ENCODE results near the gene SFSWAP.
"Not testable (repeated sequence)": the region's sequence is repeated elsewhere in the genome, so short reads cannot be mapped to it uniquely, and the experiment has no call there.

The SFSWAP gene

GRCh38 chr12:131806674-131807073 lies 95.8 kb downstream of the SFSWAP start:
- H3K36me3 ChIP-seq, result peaks cover 12 to 13% (median 12%) of the 10 kb centered on the region in 3 donors
- no peak overlapping the region for H3K4me3 ChIP-seq
- DNase-seq, result no peak
- TF ChIP-seq, protein P1, sequence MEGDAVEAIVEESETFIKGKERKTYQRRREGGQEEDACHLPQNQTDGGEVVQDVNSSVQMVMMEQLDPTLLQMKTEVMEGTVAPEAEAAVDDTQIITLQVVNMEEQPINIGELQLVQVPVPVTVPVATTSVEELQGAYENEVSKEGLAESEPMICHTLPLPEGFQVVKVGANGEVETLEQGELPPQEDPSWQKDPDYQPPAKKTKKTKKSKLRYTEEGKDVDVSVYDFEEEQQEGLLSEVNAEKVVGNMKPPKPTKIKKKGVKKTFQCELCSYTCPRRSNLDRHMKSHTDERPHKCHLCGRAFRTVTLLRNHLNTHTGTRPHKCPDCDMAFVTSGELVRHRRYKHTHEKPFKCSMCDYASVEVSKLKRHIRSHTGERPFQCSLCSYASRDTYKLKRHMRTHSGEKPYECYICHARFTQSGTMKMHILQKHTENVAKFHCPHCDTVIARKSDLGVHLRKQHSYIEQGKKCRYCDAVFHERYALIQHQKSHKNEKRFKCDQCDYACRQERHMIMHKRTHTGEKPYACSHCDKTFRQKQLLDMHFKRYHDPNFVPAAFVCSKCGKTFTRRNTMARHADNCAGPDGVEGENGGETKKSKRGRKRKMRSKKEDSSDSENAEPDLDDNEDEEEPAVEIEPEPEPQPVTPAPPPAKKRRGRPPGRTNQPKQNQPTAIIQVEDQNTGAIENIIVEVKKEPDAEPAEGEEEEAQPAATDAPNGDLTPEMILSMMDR (IDR thresholded peaks at IDR 0.05), result no peak
- intact Hi-C loops (cut with DNase I; ENCODE audit: low total_unique reads), result no loop called here
- peaks cover 0 to 5% (median 0%) of the 10 kb centered on the region in 4 donors for H3K4me1 ChIP-seq
- no peak overlapping the region for H3K27ac ChIP-seq
- H3K27me3 ChIP-seq, result no peaks in the 10 kb centered on the region
- H3K9me3 ChIP-seq, result no peaks in the 10 kb centered on the region

DNA sequence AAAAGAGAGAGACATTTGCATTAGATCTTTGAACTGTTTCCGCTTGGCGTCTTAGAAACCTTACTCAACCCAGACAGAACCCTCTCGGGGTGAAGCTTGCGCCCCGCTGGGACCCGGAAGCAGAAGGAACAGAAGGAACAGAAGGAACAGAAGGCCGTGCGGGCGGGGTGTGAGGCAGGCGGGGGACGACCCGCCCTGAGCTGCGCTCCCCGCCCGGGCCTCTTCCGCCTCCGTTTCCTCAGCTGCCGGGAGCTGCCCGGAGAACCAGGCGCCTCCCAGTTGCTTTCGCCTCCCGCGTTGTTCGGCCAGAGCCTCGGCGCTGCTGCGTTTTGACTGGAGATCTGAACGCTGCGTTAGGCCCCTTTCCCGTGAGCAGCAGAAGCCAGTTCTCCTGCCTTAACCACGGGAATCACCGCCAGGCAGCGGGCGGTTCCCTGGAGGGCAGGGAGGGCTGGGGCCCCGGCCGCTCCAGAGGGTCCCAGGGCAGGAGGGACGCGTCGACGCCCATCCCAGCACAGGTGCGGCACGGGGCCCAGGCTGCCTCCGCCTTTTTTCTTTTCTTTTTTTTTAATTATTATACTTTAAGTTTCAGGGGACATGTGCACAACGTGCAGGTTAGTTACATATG lies 98.0 kb downstream of the SFSWAP start:
- H3K4me3 ChIP-seq, result no peak overlapping the region
- no peak for DNase-seq
- TF ChIP-seq, protein P1 (IDR thresholded peaks at IDR 0.05), result no peak
- no peak overlapping the region for H3K27ac ChIP-seq
- peaks cover 0 to 8% (median 7%) of the 10 kb centered on the region in 3 donors for H3K9me3 ChIP-seq
- intact Hi-C loops (cut with DNase I; ENCODE audit: low total_unique reads), result no loop called here
- H3K4me1 ChIP-seq, result peaks cover 0 to 4% (median 0%) of the 10 kb centered on the region in 4 donors
- H3K27me3 ChIP-seq, result no peaks in the 10 kb centered on the region
- H3K36me3 ChIP-seq, result no peaks in the 10 kb centered on the region

DNA sequence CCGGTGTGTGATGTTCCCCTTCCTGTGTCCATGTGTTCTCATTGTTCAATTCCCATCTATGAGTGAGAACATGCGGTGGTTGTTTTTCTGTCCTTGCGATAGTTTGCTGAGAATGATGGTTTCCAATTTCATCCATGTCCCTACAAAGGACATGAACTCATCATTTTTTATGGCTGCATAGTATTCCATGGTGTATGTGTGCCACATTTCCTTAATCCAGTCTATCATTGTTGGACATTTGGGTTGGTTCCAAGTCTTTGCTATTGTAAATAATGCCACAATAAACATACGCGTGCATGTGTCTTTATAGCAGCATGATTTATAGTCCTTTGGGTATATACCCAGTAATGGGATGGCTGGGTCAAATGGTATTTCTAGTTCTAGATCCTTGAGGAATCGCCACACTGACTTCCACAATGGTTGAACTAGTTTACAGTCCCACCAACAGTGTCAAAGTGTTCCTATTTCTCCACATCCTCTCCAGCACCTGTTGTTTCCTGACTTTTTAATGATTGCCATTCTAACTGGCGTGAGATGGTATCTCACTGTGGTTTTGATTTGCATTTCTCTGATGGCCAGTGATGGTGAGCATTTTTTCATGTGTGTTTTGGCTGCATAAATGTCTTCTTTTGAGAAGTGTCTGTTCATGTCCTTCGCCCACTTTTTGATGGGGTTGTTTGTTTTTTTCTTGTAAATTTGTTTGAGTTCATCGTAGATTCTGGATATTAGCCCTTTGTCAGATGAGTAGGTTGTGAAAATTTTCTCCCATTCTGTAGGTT lies 98.8 kb downstream of the SFSWAP start:
- H3K9me3 ChIP-seq; H3K36me3 ChIP-seq; H3K4me1 ChIP-seq; H3K4me3 ChIP-seq; DNase-seq; intact Hi-C loops (cut with DNase I; ENCODE audit: low total_unique reads); H3K27me3 ChIP-seq; H3K27ac ChIP-seq: not testable (repeated sequence)

- Histone ChIP-seq H3K36me3 (no peaks in the 10 kb centered on the region), H3K27ac (no peak overlapping the region), H3K27me3 (no peaks in the 10 kb centered on the region), H3K4me3 (no peak overlapping the region), H3K4me1 (no peaks in the 10 kb centered on the region), H3K9me3 (peaks cover 0 to 8% (median 7%) of the 10 kb centered on the region in 3 donors)
- TF ChIP-seq, protein P1 (IDR thresholded peaks at IDR 0.05), result no peak
- no peak for DNase-seq
- intact Hi-C loops (cut with DNase I; ENCODE audit: low total_unique reads), result no loop called here
Measured at GRCh38 chr12:131810726-131811125, 99.8 kb downstream of the SFSWAP start.

DNA sequence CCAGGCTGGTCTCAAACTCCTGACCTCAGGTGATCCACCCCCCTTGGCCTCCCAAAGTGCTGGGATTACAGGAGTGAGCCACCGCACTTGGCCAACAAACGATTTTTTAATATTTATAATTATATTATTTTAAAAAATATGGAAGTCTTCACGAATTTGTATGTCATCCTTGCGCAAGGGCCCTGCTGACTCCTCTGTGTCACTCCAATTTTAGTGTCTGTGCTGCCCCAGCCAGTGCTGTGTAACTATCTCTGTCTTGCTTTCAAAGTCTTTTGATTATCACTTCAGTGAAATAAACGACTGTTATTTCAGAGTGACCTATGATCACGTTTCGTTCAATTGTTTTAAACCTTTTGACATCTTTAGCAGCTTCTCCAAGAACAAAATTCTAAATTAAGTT lies 104.2 kb downstream of the SFSWAP start:
- TF ChIP-seq, protein P1 (IDR thresholded peaks at IDR 0.05), result no peak
- Histone ChIP-seq H3K4me1 (no peaks in the 10 kb centered on the region), H3K27ac (no peak overlapping the region), H3K4me3 (no peak overlapping the region), H3K36me3 (no peaks in the 10 kb centered on the region), H3K9me3 (peaks cover 0 to 8% (median 7%) of the 10 kb centered on the region in 3 donors), H3K27me3 (no peaks in the 10 kb centered on the region)
- intact Hi-C loops (cut with DNase I; ENCODE audit: low total_unique reads), result no loop called here
- DNase-seq, result no peak

DNA sequence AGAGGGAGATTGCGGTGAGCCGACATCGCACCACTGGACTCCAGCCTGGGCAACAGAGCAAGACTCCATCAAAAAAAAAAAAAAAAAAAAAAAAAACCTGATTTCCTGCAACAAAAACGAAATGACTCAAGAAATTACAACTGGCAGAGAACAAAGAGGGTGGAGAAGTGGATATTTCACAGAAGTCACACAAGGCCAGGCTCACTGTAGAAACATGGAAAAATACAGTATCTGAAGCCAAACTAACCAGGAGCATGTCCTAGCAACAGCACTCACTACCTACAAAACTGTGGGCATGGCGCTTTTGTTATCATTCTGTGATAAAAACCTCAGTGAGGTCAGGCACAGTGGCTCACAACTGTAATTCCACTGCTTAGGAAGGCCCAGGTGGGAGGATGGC lies 105.6 kb downstream of the SFSWAP start:
- Histone ChIP-seq H3K4me1 (no peaks in the 10 kb centered on the region), H3K4me3 (no peak overlapping the region), H3K9me3 (peaks cover 0 to 8% (median 7%) of the 10 kb centered on the region in 3 donors), H3K27me3 (no peaks in the 10 kb centered on the region), H3K27ac (no peak overlapping the region), H3K36me3 (no peaks in the 10 kb centered on the region)
- no peak for DNase-seq
- intact Hi-C loops (cut with DNase I; ENCODE audit: low total_unique reads), result no loop called here
- TF ChIP-seq, protein P1 (IDR thresholded peaks at IDR 0.05), result no peak
